ENCODE data around the gene HOXD9. TPM values are rescaled to one million over a fixed set of nuclear protein-coding genes. Genes with fewer than 3 reads are reported as not detected.

The HOXD9 gene
- total RNA-seq, 1 experiment from 2014 or later, result not detected

DNA sequence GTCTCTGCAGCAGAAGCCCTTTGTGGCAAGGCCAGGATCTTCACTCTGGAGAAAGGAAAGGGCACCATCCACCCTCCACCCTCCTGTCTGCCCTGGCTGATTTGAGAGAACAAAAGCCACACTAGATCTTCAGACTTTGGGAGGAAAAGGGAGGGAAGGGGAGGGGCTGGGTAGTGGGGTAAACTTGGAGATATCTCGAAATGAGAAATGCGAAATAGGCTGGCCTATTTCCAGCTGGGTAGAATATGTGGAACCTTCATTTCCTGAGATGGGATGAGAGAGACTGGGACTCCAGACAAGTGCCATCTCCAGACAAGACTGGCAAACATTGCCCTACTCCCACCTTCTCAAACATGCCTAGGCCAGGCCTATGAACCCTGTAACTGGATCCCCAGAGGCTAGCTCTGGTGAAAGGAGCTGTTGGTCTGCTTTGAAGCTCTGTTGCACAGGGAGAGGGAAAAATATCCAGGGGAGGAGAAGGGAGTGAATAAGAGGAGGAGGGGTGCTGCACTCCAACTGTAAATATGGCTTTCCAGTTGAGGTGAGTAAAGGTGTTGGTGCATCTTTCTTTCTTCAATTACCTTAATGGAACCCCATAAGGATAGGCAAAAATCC lies 21.2 kb upstream of the HOXD9 start:
- TF ChIP-seq EZH2phosphoT487 (IDR thresholded peaks at IDR 0.05; ENCODE audit: borderline replicate concordance, low read length) (no peak), EZH2 (IDR thresholded peaks at IDR 0.05; ENCODE audit: low read length, unreplicated experiment) (no peak)
- TF ChIP-seq, protein P1, sequence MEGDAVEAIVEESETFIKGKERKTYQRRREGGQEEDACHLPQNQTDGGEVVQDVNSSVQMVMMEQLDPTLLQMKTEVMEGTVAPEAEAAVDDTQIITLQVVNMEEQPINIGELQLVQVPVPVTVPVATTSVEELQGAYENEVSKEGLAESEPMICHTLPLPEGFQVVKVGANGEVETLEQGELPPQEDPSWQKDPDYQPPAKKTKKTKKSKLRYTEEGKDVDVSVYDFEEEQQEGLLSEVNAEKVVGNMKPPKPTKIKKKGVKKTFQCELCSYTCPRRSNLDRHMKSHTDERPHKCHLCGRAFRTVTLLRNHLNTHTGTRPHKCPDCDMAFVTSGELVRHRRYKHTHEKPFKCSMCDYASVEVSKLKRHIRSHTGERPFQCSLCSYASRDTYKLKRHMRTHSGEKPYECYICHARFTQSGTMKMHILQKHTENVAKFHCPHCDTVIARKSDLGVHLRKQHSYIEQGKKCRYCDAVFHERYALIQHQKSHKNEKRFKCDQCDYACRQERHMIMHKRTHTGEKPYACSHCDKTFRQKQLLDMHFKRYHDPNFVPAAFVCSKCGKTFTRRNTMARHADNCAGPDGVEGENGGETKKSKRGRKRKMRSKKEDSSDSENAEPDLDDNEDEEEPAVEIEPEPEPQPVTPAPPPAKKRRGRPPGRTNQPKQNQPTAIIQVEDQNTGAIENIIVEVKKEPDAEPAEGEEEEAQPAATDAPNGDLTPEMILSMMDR (conservative IDR thresholded peaks at IDR 0.05; ENCODE audit: low read depth, low read length), result no peak
- ATAC-seq (no peak), DNase-seq (no peak)
- Histone ChIP-seq H3K4me3 (ENCODE audit: low read length) (no peak overlapping the region), H3K9me3 (ENCODE audit: low read length) (no peaks in the 10 kb centered on the region), H3K9ac (ENCODE audit: low read length) (no peak overlapping the region), H3F3A (ENCODE audit: low read length, unreplicated experiment) (no peaks in the 10 kb centered on the region), H3K27me3 (ENCODE audit: low read length) (peaks cover 5% of the 10 kb centered on the region), H3K9me2 (replicated peaks; ENCODE audit: low read length) (no peaks in the 10 kb centered on the region), H4K20me1 (ENCODE audit: low read length) (no peaks in the 10 kb centered on the region), H3K36me3 (ENCODE audit: low read depth, low read length) (no peaks in the 10 kb centered on the region), H3K79me2 (ENCODE audit: low read length) (no peaks in the 10 kb centered on the region), H3K4me2 (ENCODE audit: low read length) (no peak overlapping the region), H2AFZ (ENCODE audit: low read length) (no peak overlapping the region), H3K27ac (ENCODE audit: low read length) (no peak overlapping the region), H3K4me1 (ENCODE audit: insufficient read depth, low read length) (peaks cover 10% of the 10 kb centered on the region)
- no TSS peak for BruUV-seq (replicated peaks)
- POLR2A ChIA-PET (ENCODE audit: unreplicated experiment), result no interaction called here
- CTCF ChIA-PET, result no interaction called here
- intact Hi-C loops (cut with micrococcal nuclease), result no loop called here

DNA sequence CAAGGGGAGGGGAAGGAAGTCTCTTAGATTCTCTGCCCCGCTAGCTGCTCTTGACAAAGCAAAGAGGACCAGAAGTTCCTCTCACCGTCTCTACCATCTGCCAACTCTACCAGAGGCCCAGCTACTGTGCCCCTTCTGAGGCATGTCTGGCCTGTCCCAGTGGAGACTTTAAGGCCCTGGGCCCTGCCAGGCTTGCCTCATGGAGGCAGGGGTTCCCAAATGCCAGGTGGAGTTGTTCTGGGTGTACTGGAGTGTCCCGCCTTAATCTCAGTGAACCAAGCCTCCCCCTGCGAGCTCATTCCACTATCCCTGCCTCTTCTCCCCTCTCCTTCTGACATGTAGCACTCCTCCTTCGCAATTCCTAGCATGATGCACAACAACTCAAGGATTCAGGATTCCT lies 20.7 kb upstream of the HOXD9 start:
- DNase-seq (no peak), ATAC-seq (no peak)
- Histone ChIP-seq H3K4me3 (ENCODE audit: low read length) (no peak overlapping the region), H3K79me2 (ENCODE audit: low read length) (no peaks in the 10 kb centered on the region), H2AFZ (ENCODE audit: low read length) (no peak overlapping the region), H3K9me2 (replicated peaks; ENCODE audit: low read length) (no peaks in the 10 kb centered on the region), H3K9me3 (ENCODE audit: low read length) (no peaks in the 10 kb centered on the region), H3K36me3 (ENCODE audit: low read depth, low read length) (no peaks in the 10 kb centered on the region), H3F3A (ENCODE audit: low read length, unreplicated experiment) (no peaks in the 10 kb centered on the region), H4K20me1 (ENCODE audit: low read length) (no peaks in the 10 kb centered on the region), H3K27ac (ENCODE audit: low read length) (no peak overlapping the region), H3K9ac (ENCODE audit: low read length) (no peak overlapping the region), H3K27me3 (ENCODE audit: low read length) (peaks cover 10% of the 10 kb centered on the region), H3K4me2 (ENCODE audit: low read length) (no peak overlapping the region), H3K4me1 (ENCODE audit: insufficient read depth, low read length) (peaks cover 10% of the 10 kb centered on the region)
- intact Hi-C loops (cut with micrococcal nuclease), result no loop called here
- TF ChIP-seq, protein P1 (conservative IDR thresholded peaks at IDR 0.05; ENCODE audit: low read depth, low read length), result no peak
- no peak for TF ChIP-seq EZH2 (IDR thresholded peaks at IDR 0.05; ENCODE audit: low read length, unreplicated experiment)
- TF ChIP-seq EZH2phosphoT487 (IDR thresholded peaks at IDR 0.05; ENCODE audit: borderline replicate concordance, low read length), result no peak
- ChIA-PET POLR2A (ENCODE audit: unreplicated experiment) (no interaction called here), CTCF (no interaction called here)
- no TSS peak for BruUV-seq (replicated peaks)

DNA sequence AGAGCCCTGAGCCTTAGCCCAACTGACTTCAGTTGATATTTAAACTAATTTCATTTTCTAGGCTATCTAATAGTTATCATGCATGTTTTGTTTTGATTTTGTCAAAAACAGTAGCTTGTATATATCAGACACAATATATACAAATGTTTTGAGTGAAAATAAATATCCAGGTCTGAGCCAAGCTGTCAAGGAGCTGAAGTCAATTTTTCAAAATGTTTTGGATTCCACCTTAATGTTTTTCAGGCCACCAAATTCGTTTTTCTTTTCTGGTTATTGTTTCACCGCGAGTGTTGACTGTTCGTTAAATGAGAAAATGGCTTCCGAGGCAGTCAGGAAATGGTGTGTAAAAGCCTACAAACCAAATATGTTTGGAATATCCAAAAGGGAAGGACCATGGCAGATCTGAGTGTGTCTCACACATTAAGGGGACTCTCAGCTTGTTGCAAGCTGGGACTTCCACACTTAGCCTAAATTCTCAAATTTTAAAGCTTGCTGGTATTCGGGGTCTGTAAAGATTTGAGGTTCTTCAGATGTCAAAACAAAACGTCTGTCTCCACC lies 20.1 kb upstream of the HOXD9 start:
- H3K27me3 ChIP-seq (ENCODE audit: low read length), result peaks cover 15% of the 10 kb centered on the region
- ChIA-PET POLR2A (ENCODE audit: unreplicated experiment) (no interaction called here), CTCF (no interaction called here)
- H3K4me2 ChIP-seq (ENCODE audit: low read length), result no peak overlapping the region
- TF ChIP-seq EZH2phosphoT487 (IDR thresholded peaks at IDR 0.05; ENCODE audit: borderline replicate concordance, low read length) (no peak), EZH2 (IDR thresholded peaks at IDR 0.05; ENCODE audit: low read length, unreplicated experiment) (no peak)
- TF ChIP-seq, protein P1 (conservative IDR thresholded peaks at IDR 0.05; ENCODE audit: low read depth, low read length), result no peak
- ATAC-seq, result no peak
- no peaks in the 10 kb centered on the region for H3K36me3 ChIP-seq (ENCODE audit: low read depth, low read length)
- no peak overlapping the region for H2AFZ ChIP-seq (ENCODE audit: low read length)
- H3K9me3 ChIP-seq (ENCODE audit: low read length), result no peaks in the 10 kb centered on the region
- no peak overlapping the region for H3K4me3 ChIP-seq (ENCODE audit: low read length)
- no peaks in the 10 kb centered on the region for H3K79me2 ChIP-seq (ENCODE audit: low read length)
- H3K4me1 ChIP-seq (ENCODE audit: insufficient read depth, low read length), result peaks cover 15% of the 10 kb centered on the region
- no peak for DNase-seq
- H3K9me2 ChIP-seq (replicated peaks; ENCODE audit: low read length), result no peaks in the 10 kb centered on the region
- BruUV-seq (replicated peaks), result no TSS peak
- no peak overlapping the region for H3K27ac ChIP-seq (ENCODE audit: low read length)
- intact Hi-C loops (cut with micrococcal nuclease), result no loop called here
- H3K9ac ChIP-seq (ENCODE audit: low read length), result no peak overlapping the region
- H3F3A ChIP-seq (ENCODE audit: low read length, unreplicated experiment), result no peaks in the 10 kb centered on the region
- H4K20me1 ChIP-seq (ENCODE audit: low read length), result no peaks in the 10 kb centered on the region

All from PC-3 (cell line).